ENCODE measurements around the gene MCF2L2. TPM values are rescaled to one million over a fixed set of nuclear protein-coding genes. Genes with fewer than 3 reads are reported as not detected.

MCF2L2 gene
- total and polyA plus RNA-seq, 7 experiments from 2014 or later, result 0.15 to 4.3 (median 0.47) TPM; not detected in 1

GRCh38 chr3:183149915-183150750 lies 278.3 kb downstream of the MCF2L2 start:
- H3K36me3 ChIP-seq (ENCODE audit: control insufficient read depth in 2 of 3, insufficient read depth in 3 of 3, low read length in 3 of 3), result no peaks in the 10 kb centered on the region
- no peak for ATAC-seq
- Mint-ChIP-seq H3K27ac (no peak overlapping the region), H3K9me3 (no peaks in the 10 kb centered on the region), H3K36me3 (peaks cover 0 to 8% (median 4%) of the 10 kb centered on the region in 5 donors), H3K4me1 (no peaks in the 10 kb centered on the region), H3K27me3 (no peaks in the 10 kb centered on the region), H3K4me3 (no peak overlapping the region)
- no peaks in the 10 kb centered on the region for H3K4me1 ChIP-seq (ENCODE audit: control insufficient read depth in 2 of 2, insufficient read depth in 2 of 2, low read length in 2 of 2)
- ChIA-PET CTCF (no interaction called here), POLR2A (no interaction called here)
- intact Hi-C loops (cut with micrococcal nuclease), result no loop called here
- no peaks in the 10 kb centered on the region for H3K9me3 ChIP-seq (ENCODE audit: control insufficient read depth in 2 of 3, low read length in 3 of 3)
- no peak for DNase-seq
- no peak overlapping the region for H3K4me3 ChIP-seq (ENCODE audit: low read length)
- no peak overlapping the region for H3K27ac ChIP-seq (ENCODE audit: low read depth, low read length)
- H3K27me3 ChIP-seq (ENCODE audit: control insufficient read depth in 2 of 2, insufficient read depth in 2 of 2, low read length in 2 of 2), result no peaks in the 10 kb centered on the region

DNA sequence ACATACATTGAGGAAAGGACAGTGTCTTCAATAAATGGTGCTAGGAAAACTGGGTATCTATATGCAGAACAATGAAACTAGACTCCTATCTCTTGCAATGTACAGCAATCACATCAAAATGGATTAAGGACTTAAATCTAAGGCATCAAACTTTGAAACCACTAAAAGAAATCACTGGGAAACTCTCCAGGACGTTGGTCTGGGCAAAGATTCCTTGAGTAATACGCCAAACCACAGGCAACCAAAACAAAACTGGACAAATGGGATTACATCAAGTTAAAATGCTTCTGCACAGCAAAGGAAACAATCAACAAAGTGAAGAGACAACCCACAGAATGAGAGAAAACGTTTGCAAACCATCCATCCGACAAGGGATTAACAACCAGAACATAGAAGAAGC lies 280.4 kb downstream of the MCF2L2 start:
- Histone ChIP-seq H3K4me1 (ENCODE audit: control insufficient read depth in 2 of 2, insufficient read depth in 2 of 2, low read length in 2 of 2) (no peaks in the 10 kb centered on the region), H3K36me3 (ENCODE audit: control insufficient read depth in 2 of 3, insufficient read depth in 3 of 3, low read length in 3 of 3) (no peaks in the 10 kb centered on the region), H3K9me3 (ENCODE audit: control insufficient read depth in 2 of 3, low read length in 3 of 3) (no peaks in the 10 kb centered on the region), H3K27ac (ENCODE audit: low read depth, low read length) (no peak overlapping the region), H3K27me3 (ENCODE audit: control insufficient read depth in 2 of 2, insufficient read depth in 2 of 2, low read length in 2 of 2) (no peaks in the 10 kb centered on the region), H3K4me3 (ENCODE audit: low read length) (no peak overlapping the region)
- H3K36me3 Mint-ChIP-seq, result peaks cover 0 to 8% (median 7%) of the 10 kb centered on the region in 5 donors
- POLR2A ChIA-PET, result no interaction called here
- H3K4me1 Mint-ChIP-seq, result no peaks in the 10 kb centered on the region
- CTCF ChIA-PET, result no interaction called here
- no peaks in the 10 kb centered on the region for H3K9me3 Mint-ChIP-seq
- DNase-seq, result no peak
- no peak overlapping the region for H3K27ac Mint-ChIP-seq
- H3K4me3 Mint-ChIP-seq, result no peak overlapping the region
- intact Hi-C loops (cut with micrococcal nuclease), result no loop called here
- H3K27me3 Mint-ChIP-seq, result peaks cover 0 to 2% (median 0%) of the 10 kb centered on the region in 5 donors
- no peak for ATAC-seq

GRCh38 chr3:183144363-183144762 lies 284.1 kb downstream of the MCF2L2 start:
- Histone ChIP-seq H3K27ac (ENCODE audit: low read depth, low read length) (no peak overlapping the region), H3K27me3 (ENCODE audit: control insufficient read depth in 2 of 2, insufficient read depth in 2 of 2, low read length in 2 of 2) (no peaks in the 10 kb centered on the region), H3K36me3 (ENCODE audit: control insufficient read depth in 2 of 3, insufficient read depth in 3 of 3, low read length in 3 of 3) (no peaks in the 10 kb centered on the region), H3K9me3 (ENCODE audit: control insufficient read depth in 2 of 3, low read length in 3 of 3) (no peaks in the 10 kb centered on the region), H3K4me1 (ENCODE audit: control insufficient read depth in 2 of 2, insufficient read depth in 2 of 2, low read length in 2 of 2) (no peaks in the 10 kb centered on the region), H3K4me3 (ENCODE audit: low read length) (no peak overlapping the region)
- Mint-ChIP-seq H3K4me1 (no peaks in the 10 kb centered on the region), H3K4me3 (no peak overlapping the region), H3K27ac (no peak overlapping the region), H3K9me3 (no peaks in the 10 kb centered on the region), H3K36me3 (peaks cover 0 to 6% (median 3%) of the 10 kb centered on the region in 5 donors), H3K27me3 (peaks cover 0 to 2% (median 0%) of the 10 kb centered on the region in 5 donors)
- intact Hi-C loops (cut with micrococcal nuclease), result no loop called here
- CTCF ChIA-PET, result interaction anchor here (0.6 kb wide), 1 partner anchor 983 kb away, joined by 3 read pairs; no protein-coding TSS in a partner anchor
- DNase-seq (no peak), ATAC-seq (no peak)
- POLR2A ChIA-PET, result interaction anchor here (0.6 kb wide), 1 partner anchor 283 kb away, joined by 4 read pairs; no protein-coding TSS in a partner anchor

GRCh38 chr3:183142199-183142598 lies 286.2 kb downstream of the MCF2L2 start:
- Mint-ChIP-seq H3K27ac (no peak overlapping the region), H3K4me1 (no peaks in the 10 kb centered on the region), H3K27me3 (peaks cover 0 to 2% (median 0%) of the 10 kb centered on the region in 5 donors), H3K9me3 (no peaks in the 10 kb centered on the region), H3K36me3 (peaks cover 0 to 3% (median 0%) of the 10 kb centered on the region in 5 donors), H3K4me3 (no peak overlapping the region)
- no peak overlapping the region for H3K27ac ChIP-seq (ENCODE audit: low read depth, low read length)
- no peaks in the 10 kb centered on the region for H3K9me3 ChIP-seq (ENCODE audit: control insufficient read depth in 2 of 3, low read length in 3 of 3)
- intact Hi-C loops (cut with micrococcal nuclease), result no loop called here
- H3K36me3 ChIP-seq (ENCODE audit: control insufficient read depth in 2 of 3, insufficient read depth in 3 of 3, low read length in 3 of 3), result no peaks in the 10 kb centered on the region
- no peaks in the 10 kb centered on the region for H3K27me3 ChIP-seq (ENCODE audit: control insufficient read depth in 2 of 2, insufficient read depth in 2 of 2, low read length in 2 of 2)
- ChIA-PET POLR2A (no interaction called here), CTCF (no interaction called here)
- no peak overlapping the region for H3K4me3 ChIP-seq (ENCODE audit: low read length)
- ATAC-seq, result no peak
- H3K4me1 ChIP-seq (ENCODE audit: control insufficient read depth in 2 of 2, insufficient read depth in 2 of 2, low read length in 2 of 2), result no peaks in the 10 kb centered on the region
- no peak for DNase-seq

DNA sequence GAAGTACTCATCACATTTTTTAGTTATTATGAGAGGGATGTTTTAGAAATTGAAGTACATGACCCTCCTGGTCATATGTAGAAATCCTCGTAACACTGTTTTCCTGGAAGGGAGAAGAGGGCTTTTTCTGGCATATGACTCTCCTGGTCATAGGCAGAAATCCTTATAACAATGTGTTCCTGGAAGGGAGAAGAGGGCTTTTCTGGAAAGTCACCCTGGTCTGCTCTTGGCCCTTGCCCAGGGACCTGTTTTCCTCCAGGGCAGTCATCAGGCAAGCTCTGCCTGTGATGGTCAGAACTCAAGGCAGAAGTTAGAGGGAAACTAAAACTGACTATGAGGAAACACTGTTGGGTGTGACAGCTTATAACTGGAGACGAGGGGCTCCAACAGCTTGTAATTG lies 293.6 kb downstream of the MCF2L2 start:
- ATAC-seq, result no peak
- Histone ChIP-seq H3K36me3 (ENCODE audit: control insufficient read depth in 2 of 3, insufficient read depth in 3 of 3, low read length in 3 of 3) (no peaks in the 10 kb centered on the region), H3K27me3 (ENCODE audit: control insufficient read depth in 2 of 2, insufficient read depth in 2 of 2, low read length in 2 of 2) (no peaks in the 10 kb centered on the region), H3K4me1 (ENCODE audit: control insufficient read depth in 2 of 2, insufficient read depth in 2 of 2, low read length in 2 of 2) (no peaks in the 10 kb centered on the region), H3K27ac (ENCODE audit: low read depth, low read length) (no peak overlapping the region), H3K9me3 (ENCODE audit: control insufficient read depth in 2 of 3, low read length in 3 of 3) (no peaks in the 10 kb centered on the region), H3K4me3 (ENCODE audit: low read length) (no peak overlapping the region)
- H3K36me3 Mint-ChIP-seq, result peaks cover 0 to 27% (median 11%) of the 10 kb centered on the region in 5 donors
- peaks cover 0 to 3% (median 0%) of the 10 kb centered on the region in 5 donors for H3K27me3 Mint-ChIP-seq
- peaks cover 0 to 11% (median 2%) of the 10 kb centered on the region in 11 donors for H3K9me3 Mint-ChIP-seq
- H3K4me3 Mint-ChIP-seq, result no peak overlapping the region
- ChIA-PET CTCF (no interaction called here), POLR2A (no interaction called here)
- no peak overlapping the region for H3K27ac Mint-ChIP-seq
- H3K4me1 Mint-ChIP-seq, result peaks cover 0 to 11% (median 5%) of the 10 kb centered on the region in 7 donors
- intact Hi-C loops (cut with micrococcal nuclease), result no loop called here
- no peak for DNase-seq

GRCh38 chr3:183132409-183132808 lies 296.0 kb downstream of the MCF2L2 start:
- H3K27ac Mint-ChIP-seq, result no peak overlapping the region
- H3K9me3 Mint-ChIP-seq, result peaks cover 2 to 27% (median 11%) of the 10 kb centered on the region in 11 donors
- POLR2A ChIA-PET, result no interaction called here
- no peaks in the 10 kb centered on the region for H3K4me1 ChIP-seq (ENCODE audit: control insufficient read depth in 2 of 2, insufficient read depth in 2 of 2, low read length in 2 of 2)
- H3K4me1 Mint-ChIP-seq, result peaks cover 0 to 11% (median 5%) of the 10 kb centered on the region in 7 donors
- ATAC-seq, result no peak
- no peak for DNase-seq
- peaks cover 0 to 3% (median 0%) of the 10 kb centered on the region in 5 donors for H3K27me3 Mint-ChIP-seq
- intact Hi-C loops (cut with micrococcal nuclease), result no loop called here
- H3K9me3 ChIP-seq (ENCODE audit: control insufficient read depth in 2 of 3, low read length in 3 of 3), result no peaks in the 10 kb centered on the region
- no peaks in the 10 kb centered on the region for H3K36me3 ChIP-seq (ENCODE audit: control insufficient read depth in 2 of 3, insufficient read depth in 3 of 3, low read length in 3 of 3)
- H3K4me3 ChIP-seq (ENCODE audit: low read length), result no peak overlapping the region
- peaks cover 11 to 39% (median 22%) of the 10 kb centered on the region in 5 donors for H3K36me3 Mint-ChIP-seq
- no peak overlapping the region for H3K27ac ChIP-seq (ENCODE audit: low read depth, low read length)
- no peak overlapping the region for H3K4me3 Mint-ChIP-seq
- CTCF ChIA-PET, result no interaction called here
- no peaks in the 10 kb centered on the region for H3K27me3 ChIP-seq (ENCODE audit: control insufficient read depth in 2 of 2, insufficient read depth in 2 of 2, low read length in 2 of 2)

DNA sequence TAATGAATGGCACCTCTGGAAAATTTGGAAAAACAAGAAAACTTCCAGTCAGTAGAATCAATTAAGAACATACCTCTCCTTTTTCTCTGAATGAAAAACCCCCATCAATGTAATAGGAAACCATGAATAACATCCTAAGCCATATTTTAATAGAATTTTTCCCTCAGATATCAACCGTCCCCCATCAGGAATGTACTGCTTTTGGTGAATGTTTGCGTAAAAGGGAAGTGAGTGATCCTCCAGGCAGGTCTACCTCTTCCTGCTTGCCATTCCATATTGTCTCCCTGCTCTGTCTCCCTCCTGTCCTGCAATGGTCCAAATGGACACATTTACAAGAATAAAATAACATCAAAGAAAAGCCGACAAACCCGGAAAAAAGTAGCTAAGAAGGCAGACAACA lies 296.7 kb downstream of the MCF2L2 start:
- ChIA-PET POLR2A (no interaction called here), CTCF (no interaction called here)
- Histone ChIP-seq H3K36me3 (ENCODE audit: control insufficient read depth in 2 of 3, insufficient read depth in 3 of 3, low read length in 3 of 3) (no peaks in the 10 kb centered on the region), H3K4me3 (ENCODE audit: low read length) (no peak overlapping the region), H3K4me1 (ENCODE audit: control insufficient read depth in 2 of 2, insufficient read depth in 2 of 2, low read length in 2 of 2) (no peaks in the 10 kb centered on the region), H3K9me3 (ENCODE audit: control insufficient read depth in 2 of 3, low read length in 3 of 3) (no peaks in the 10 kb centered on the region), H3K27ac (ENCODE audit: low read depth, low read length) (no peak overlapping the region), H3K27me3 (ENCODE audit: control insufficient read depth in 2 of 2, insufficient read depth in 2 of 2, low read length in 2 of 2) (no peaks in the 10 kb centered on the region)
- Mint-ChIP-seq H3K36me3 (peaks cover 11 to 39% (median 22%) of the 10 kb centered on the region in 5 donors), H3K27ac (no peak overlapping the region), H3K4me3 (no peak overlapping the region), H3K4me1 (peaks cover 0 to 11% (median 5%) of the 10 kb centered on the region in 7 donors), H3K27me3 (peaks cover 0 to 3% (median 0%) of the 10 kb centered on the region in 5 donors), H3K9me3 (peaks cover 2 to 27% (median 11%) of the 10 kb centered on the region in 11 donors)
- DNase-seq (no peak), ATAC-seq (no peak)
- intact Hi-C loops (cut with micrococcal nuclease), result no loop called here
